ENCODE results near the gene ADCY1.

Gene ADCY1

GRCh38 chr7:45594745-45595535 is 20.8 kb downstream of the ADCY1 start:
- FAIRE-seq = no peak

GRCh38 chr7:45595809-45596664 is 21.9 kb downstream of the ADCY1 start:
- FAIRE-seq = no peak

GRCh38 chr7:45596665-45597095 is 22.5 kb downstream of the ADCY1 start:
- no peak for FAIRE-seq

- no peak for FAIRE-seq
These were observed 23.3 kb downstream of the ADCY1 start for GRCh38 chr7:45597286-45597984.

DNA sequence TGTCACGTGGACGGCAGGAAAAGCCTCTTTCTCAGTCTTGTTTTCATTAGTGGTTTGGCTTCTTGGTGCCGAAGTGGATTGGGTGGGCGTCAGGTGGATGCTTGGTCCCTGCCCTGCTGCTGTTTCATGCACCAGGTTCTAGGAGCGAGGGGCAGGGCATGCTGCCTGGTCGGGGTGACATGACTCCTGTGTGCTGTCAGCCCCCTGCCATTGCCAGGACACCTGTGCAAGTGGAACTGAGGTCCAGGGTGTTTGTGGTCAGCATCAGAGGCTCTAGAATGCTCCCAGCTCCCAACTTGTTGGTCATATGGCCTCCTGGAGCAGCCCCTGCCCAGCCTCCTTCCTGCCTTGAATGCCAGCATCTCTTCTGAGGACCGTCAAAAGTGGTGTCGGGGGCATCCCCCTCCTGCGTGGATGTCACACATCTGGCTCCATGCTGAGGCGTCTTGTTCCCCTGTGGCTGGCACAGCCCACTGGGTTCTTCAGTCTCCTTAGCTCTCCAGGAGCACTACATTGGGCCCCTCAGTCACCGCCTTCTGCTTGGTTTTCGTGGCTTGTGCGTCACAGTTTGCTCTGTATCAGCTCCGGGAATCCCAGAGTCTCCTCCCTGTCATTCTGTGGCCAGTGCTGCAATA is 24.8 kb downstream of the ADCY1 start:
- FAIRE-seq = no peak

DNA sequence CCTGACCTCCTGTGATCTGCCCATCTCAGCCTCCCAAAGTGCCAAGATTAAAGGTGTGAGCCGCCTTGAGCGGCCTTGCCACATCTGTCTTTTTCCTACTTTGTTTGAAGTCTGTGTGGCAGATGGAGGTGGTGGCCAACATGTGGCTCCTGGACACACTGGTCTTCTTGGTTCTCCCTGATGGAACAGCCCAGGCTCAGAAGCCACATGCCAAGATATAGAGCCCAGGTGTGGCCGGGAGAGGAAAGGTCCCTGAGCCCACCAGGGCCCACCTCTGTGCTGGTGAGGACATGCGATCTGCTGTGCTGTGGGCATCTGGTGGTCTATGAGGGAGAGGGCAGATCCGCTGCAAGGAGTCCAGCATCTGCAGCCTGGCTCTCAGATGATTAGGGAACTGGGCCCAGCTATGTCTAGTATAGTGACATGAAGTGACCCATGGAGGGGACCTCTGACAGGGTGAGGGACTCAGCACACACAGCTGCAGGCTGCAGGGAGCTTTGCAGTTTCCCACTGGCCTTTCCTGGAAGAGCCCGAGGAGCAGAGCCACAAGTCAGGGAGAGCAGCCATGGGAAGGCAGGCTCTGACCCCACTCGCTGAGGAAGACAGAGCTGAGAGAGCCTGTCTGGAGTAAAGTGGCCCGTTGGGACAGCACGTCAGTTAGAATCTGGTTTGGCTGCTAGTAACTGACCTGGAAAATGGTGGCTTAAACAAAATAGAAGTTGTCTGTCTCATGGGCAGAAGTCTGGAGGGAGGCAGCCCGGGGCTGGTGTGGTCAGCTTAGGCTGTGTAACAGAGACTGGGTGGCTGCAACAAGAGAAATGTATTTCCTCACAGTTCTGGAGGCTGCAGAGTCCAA is 25.9 kb downstream of the ADCY1 start:
- no peak for FAIRE-seq

DNA sequence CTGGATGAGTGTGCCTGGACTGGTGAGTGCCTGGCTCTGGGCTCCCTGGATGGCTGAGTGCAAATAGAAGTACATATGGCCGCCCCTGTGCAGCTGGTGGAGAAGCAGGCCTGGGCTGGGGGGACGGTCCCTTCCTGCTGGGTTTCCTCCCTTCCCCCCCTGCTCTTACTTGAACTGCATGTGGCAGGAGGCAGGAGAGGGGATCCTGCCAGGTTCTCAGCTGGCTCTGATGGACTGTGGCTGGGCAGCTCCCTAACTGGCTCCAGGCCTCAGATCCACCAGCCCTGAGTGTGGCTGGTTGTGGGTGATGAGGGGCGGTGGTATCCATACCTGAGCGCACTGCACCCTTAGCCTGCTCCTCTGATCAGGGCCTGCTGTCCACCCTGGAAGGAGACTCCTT is 26.9 kb downstream of the ADCY1 start:
- no peak for FAIRE-seq

GRCh38 chr7:45601816-45602540 is 27.8 kb downstream of the ADCY1 start:
- no peak for FAIRE-seq

- no peak for FAIRE-seq
These were observed 31.9 kb downstream of the ADCY1 start for GRCh38 chr7:45606050-45606449.

GRCh38 chr7:45606931-45607330 is 32.8 kb downstream of the ADCY1 start:
- FAIRE-seq = no peak

DNA sequence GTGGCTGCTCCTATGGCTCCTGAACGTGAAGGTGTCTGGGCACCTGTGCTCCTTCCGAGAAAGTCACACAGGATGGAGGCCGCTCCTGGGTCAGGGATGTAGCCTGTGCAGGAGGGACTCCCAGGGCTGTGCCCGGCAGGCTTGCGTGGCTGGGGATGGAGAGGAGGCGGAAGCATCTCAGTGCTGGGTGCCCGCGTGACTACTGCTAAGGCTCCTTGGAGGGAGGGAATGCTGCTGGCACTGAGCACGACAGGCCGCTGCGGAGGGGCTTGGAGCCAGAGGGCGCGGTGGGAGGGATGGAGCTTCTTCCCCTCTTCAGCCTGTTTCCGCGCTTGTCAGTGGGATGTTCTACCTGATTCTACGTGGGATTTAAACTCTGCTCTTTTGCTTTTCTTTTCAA is 35.0 kb downstream of the ADCY1 start:
- FAIRE-seq = no peak

GRCh38 chr7:45610019-45610418 is 35.9 kb downstream of the ADCY1 start:
- FAIRE-seq = no peak

- no peak for FAIRE-seq
These were observed 36.6 kb downstream of the ADCY1 start for GRCh38 chr7:45610660-45611299.

GRCh38 chr7:45617166-45617565 is 43.0 kb downstream of the ADCY1 start:
- FAIRE-seq = no peak

DNA sequence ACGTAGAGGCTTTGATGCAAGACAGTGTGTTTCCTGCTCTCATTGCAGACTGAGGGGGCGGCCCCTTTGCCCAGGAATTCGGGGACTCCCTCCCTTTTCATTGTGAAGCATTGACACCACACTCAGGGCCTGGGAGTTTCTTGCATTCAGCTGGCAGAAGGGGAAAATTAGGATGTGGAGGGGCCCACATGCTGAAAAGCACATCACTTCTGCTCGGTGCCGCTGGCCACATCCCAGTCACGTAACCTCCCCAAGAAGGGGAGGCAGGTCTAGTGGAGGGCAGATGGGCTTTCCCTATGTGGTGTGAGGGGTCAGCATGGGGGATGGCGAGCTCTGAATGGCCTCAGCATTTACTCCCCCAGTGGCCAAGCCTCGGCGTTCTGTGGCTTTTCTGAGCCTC is 47.9 kb downstream of the ADCY1 start:
- FAIRE-seq = no peak

- no peak for FAIRE-seq
These were observed 49.0 kb downstream of the ADCY1 start for GRCh38 chr7:45623157-45623556.

- FAIRE-seq = no peak
These were observed 49.7 kb downstream of the ADCY1 start for GRCh38 chr7:45623740-45624391.

DNA sequence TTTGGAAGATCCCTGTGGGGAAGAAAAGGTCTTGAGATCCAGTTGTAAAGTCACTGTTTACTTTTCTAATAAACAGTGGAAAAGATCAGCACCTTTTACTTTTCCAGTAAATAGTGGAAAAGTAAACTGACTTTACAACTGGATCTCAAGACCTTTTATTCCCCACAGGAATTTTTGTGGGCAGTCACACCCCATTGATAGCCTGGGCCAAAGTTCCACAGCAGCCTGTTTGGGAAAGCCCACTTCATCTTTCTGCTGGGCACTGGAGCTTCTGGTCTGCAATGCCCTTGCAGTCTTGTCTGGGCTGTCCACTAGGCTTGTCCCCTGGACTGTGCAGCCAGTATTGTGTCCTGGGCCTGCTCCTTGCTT is 50.2 kb downstream of the ADCY1 start:
- no peak for FAIRE-seq

DNA sequence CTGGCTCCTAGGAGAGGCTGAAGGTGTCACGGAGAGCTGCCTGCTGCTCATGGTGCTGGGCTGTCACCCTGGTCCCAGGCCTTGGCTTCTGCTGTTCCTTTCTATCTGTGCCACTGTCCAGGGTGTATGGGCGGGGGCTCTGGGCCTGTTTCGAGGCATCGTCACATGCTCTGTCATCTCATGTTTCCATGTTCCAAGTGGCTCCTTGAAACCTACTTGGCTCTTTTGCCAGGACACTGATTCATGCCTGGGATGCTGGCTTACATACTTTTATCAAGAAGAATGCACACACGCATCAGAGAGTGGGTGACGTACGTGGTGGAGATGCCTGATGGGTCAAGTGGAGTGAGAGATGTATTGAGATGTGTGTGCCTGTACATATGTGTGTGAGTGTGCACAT is 50.9 kb downstream of the ADCY1 start:
- FAIRE-seq = no peak
